H9 (cell line): ENCODE results near the gene PDZD8. TPM values are rescaled to one million over a fixed set of nuclear protein-coding genes. Genes with fewer than 3 reads are reported as not detected.

Experiments used
- DNase-seq: peaks from one replicate; pipeline ENCODE4 v3.0.0-alpha.2; 2017
- H2AFZ ChIP-seq: one replicate; pipeline ENCODE4 v1.6.1; 2013; ENCODE audit warnings: mild to moderate bottlenecking, low read length, control low read depth, moderate library complexity
- H2AK5ac ChIP-seq: 2 replicates; pipeline ENCODE4 v1.6.1; 2013; ENCODE audit warnings: low read length, control low read depth, mixed read lengths; ENCODE audit not compliant: insufficient read length
- H2BK120ac ChIP-seq: one replicate; pipeline ENCODE4 v1.6.1; 2013; ENCODE audit warnings: low read depth, mild to moderate bottlenecking, low read length, control low read depth, inconsistent platforms; ENCODE audit not compliant: poor library complexity, severe bottlenecking
- H2BK12ac ChIP-seq: 2 replicates; pipeline ENCODE4 v1.6.1; 2013; ENCODE audit warnings: low read length, control low read depth, mixed read lengths, low read depth; ENCODE audit not compliant: insufficient read length
- H2BK15ac ChIP-seq: 2 replicates; pipeline ENCODE4 v1.6.1; 2013; ENCODE audit warnings: low read depth, low read length, control low read depth
- H2BK20ac ChIP-seq: one replicate; pipeline ENCODE4 v1.6.1; 2013; ENCODE audit warnings: low read depth, mild to moderate bottlenecking, low read length, control low read depth, inconsistent platforms; ENCODE audit not compliant: poor library complexity, severe bottlenecking
- H2BK5ac ChIP-seq: 2 replicates; pipeline ENCODE4 v1.6.1; 2013; ENCODE audit warnings: low read length, control low read depth, mixed read lengths; ENCODE audit not compliant: insufficient read length
- H3K14ac ChIP-seq: 2 replicates; pipeline ENCODE4 v1.6.1; 2013; ENCODE audit warnings: low read length, control low read depth; ENCODE audit not compliant: insufficient read depth
- H3K18ac ChIP-seq: 2 replicates; pipeline ENCODE4 v1.6.1; 2013; ENCODE audit warnings: low read depth, mild to moderate bottlenecking, mixed read lengths, low read length, control low read depth; ENCODE audit not compliant: insufficient read length
- H3K23ac ChIP-seq: 2 replicates; pipeline ENCODE4 v1.6.1; 2013; ENCODE audit warnings: low read length, control low read depth, mixed read lengths, low read depth; ENCODE audit not compliant: insufficient read length
- H3K23me2 ChIP-seq: 2 replicates; pipeline ENCODE4 v1.6.1; 2013; ENCODE audit warnings: low read depth, mild to moderate bottlenecking, mixed read lengths, low read length, control low read depth; ENCODE audit not compliant: insufficient read length, poor library complexity, severe bottlenecking
- H3K27ac ChIP-seq: 2 replicates; pipeline ENCODE4 v1.5.1; 2013; ENCODE audit warnings: low read length, control low read depth, mixed read lengths, low read depth; ENCODE audit not compliant: insufficient read length
- H3K27me3 ChIP-seq: 2 replicates; pipeline ENCODE4 v1.6.1; 2013; ENCODE audit warnings: low read length, control low read depth, inconsistent platforms; ENCODE audit not compliant: insufficient read depth
- H3K4ac ChIP-seq: 2 replicates; pipeline ENCODE4 v1.6.1; 2013; ENCODE audit warnings: low read depth, mild to moderate bottlenecking, control low read depth, inconsistent platforms, low read length, moderate library complexity
- H3K4me1 ChIP-seq: 2 replicates; pipeline ENCODE4 v1.6.1; 2013; ENCODE audit warnings: low read length, control low read depth, inconsistent platforms; ENCODE audit not compliant: insufficient read depth
- H3K4me2 ChIP-seq: 2 replicates; pipeline ENCODE4 v1.6.1; 2013; ENCODE audit warnings: low read length, control low read depth, mixed read lengths; ENCODE audit not compliant: insufficient read length, insufficient read depth
- H3K56ac ChIP-seq: 2 replicates; pipeline ENCODE4 v1.6.1; 2013; ENCODE audit warnings: low read depth, mild to moderate bottlenecking, mixed read lengths, low read length, control low read depth; ENCODE audit not compliant: insufficient read length
- H3K79me1 ChIP-seq: 2 replicates; pipeline ENCODE4 v1.6.1; 2013; ENCODE audit warnings: low read depth, mild to moderate bottlenecking, moderate library complexity, low read length, control low read depth, inconsistent platforms; ENCODE audit not compliant: insufficient read depth, poor library complexity, severe bottlenecking
- H3K79me2 ChIP-seq: 2 replicates; pipeline ENCODE4 v1.6.1; 2013; ENCODE audit warnings: low read length, control low read depth, inconsistent platforms; ENCODE audit not compliant: insufficient read depth
- H3K9ac ChIP-seq: 2 replicates; pipeline ENCODE4 v1.6.1; 2013; ENCODE audit warnings: low read length, control low read depth, mixed read lengths; ENCODE audit not compliant: insufficient read length; ENCODE audit errors: extremely low read depth
- H3K9me3 ChIP-seq: one replicate; pipeline ENCODE4 v1.6.1; 2013; ENCODE audit warnings: low read depth, low read length, inconsistent platforms; ENCODE audit not compliant: control insufficient read depth
- H3T11ph ChIP-seq: one replicate; pipeline ENCODE4 v1.6.1; 2013; ENCODE audit warnings: mild to moderate bottlenecking, low read length, control low read depth, inconsistent platforms
- H4K20me1 ChIP-seq: one replicate; pipeline ENCODE4 v1.6.1; 2013; ENCODE audit not compliant: control insufficient read depth, insufficient read length, insufficient read depth
- H4K5ac ChIP-seq: 2 replicates; pipeline ENCODE4 v1.6.1; 2013; ENCODE audit warnings: low read depth, mild to moderate bottlenecking, mixed read lengths, low read length, control low read depth; ENCODE audit not compliant: insufficient read length
- H4K8ac ChIP-seq: replicated peaks from 2 replicates; pipeline ENCODE4 v1.6.1; 2013; ENCODE audit warnings: low read length, control low read depth, mixed read lengths, low read depth; ENCODE audit not compliant: insufficient read length
- H4K91ac ChIP-seq: 2 replicates; pipeline ENCODE4 v1.6.1; 2013; ENCODE audit warnings: low read depth, mild to moderate bottlenecking, moderate library complexity, mixed read lengths, low read length, control low read depth; ENCODE audit not compliant: insufficient read length
- H3K27ac Mint-ChIP-seq, 3 experiments: 2 replicates in 2 of 3; 3 replicates in 1 of 3; pipeline ENCODE4 v1.8.0; 2020 to 2021; ENCODE audit warnings: mixed read lengths in 3 of 3, mild to moderate bottlenecking in 1 of 3, moderate library complexity in 1 of 3
- H3K27me3 Mint-ChIP-seq: 2 replicates; pipeline ENCODE4 v1.8.0; 2021; ENCODE audit warnings: low read depth, mild to moderate bottlenecking, moderate library complexity, mixed read lengths
- H3K36me3 Mint-ChIP-seq, 3 experiments: 2 replicates in 2 of 3; 3 replicates in 1 of 3; pipeline ENCODE4 v1.8.0; 2020 to 2021; ENCODE audit warnings: low read depth in 3 of 3, mixed read lengths in 3 of 3; ENCODE audit not compliant: insufficient read depth in 1 of 3
- H3K4me1 Mint-ChIP-seq, 2 experiments: 2 replicates each; pipeline ENCODE4 v1.8.0; 2020; ENCODE audit warnings: mixed read lengths in 2 of 2
- H3K4me3 Mint-ChIP-seq, 2 experiments: 2 replicates in 1 of 2; 3 replicates in 1 of 2; pipeline ENCODE4 v1.8.0; 2020 to 2021; ENCODE audit warnings: mild to moderate bottlenecking in 2 of 2, mixed read lengths in 2 of 2, moderate library complexity in 1 of 2
- H3K9me3 Mint-ChIP-seq, 2 experiments: 2 replicates in 1 of 2; 3 replicates in 1 of 2; pipeline ENCODE4 v1.8.0; 2020; ENCODE audit warnings: mild to moderate bottlenecking in 2 of 2, mixed read lengths in 2 of 2, moderate library complexity in 1 of 2
- CTCF ChIP-seq: fragments of 200-600 bp; sonication (generic); conservative IDR thresholded peaks from 3 replicates; pipeline ENCODE4 v1.8.0; 2021; ENCODE audit warnings: antibody characterized with exemption, mild to moderate bottlenecking
- total RNA-seq: library from RNA; stranded (reverse); gene quantifications from 2 replicates; pipeline ENCODE4 v1.2.1, GENCODE V29; 2021

PDZD8 gene
- total RNA-seq, 1 experiment from 2014 or later: 38.2 TPM

- no peak overlapping the region for H3T11ph ChIP-seq
- H2BK12ac ChIP-seq: no peak overlapping the region
- no peak overlapping the region for H2BK120ac ChIP-seq
Observed at GRCh38 chr10:117299435-117299834, 75.8 kb downstream of the PDZD8 start.

More at GRCh38 chr10:117299435-117299834, 75.8 kb downstream of the PDZD8 start:
- Histone ChIP-seq H3K79me1 (no peaks in the 10 kb centered on the region), H4K20me1 (no peaks in the 10 kb centered on the region), H3K23me2 (no peaks in the 10 kb centered on the region), H3K14ac (no peak overlapping the region), H2AK5ac (no peak overlapping the region), H3K4me1 (no peaks in the 10 kb centered on the region), H4K91ac (no peak overlapping the region), H2BK15ac (no peak overlapping the region), H3K27ac (no peak overlapping the region), H2AFZ (no peak overlapping the region), H3K4ac (no peak overlapping the region), H3K9ac (no peak overlapping the region), H4K5ac (no peak overlapping the region), H4K8ac (no peak overlapping the region), H3K27me3 (no peaks in the 10 kb centered on the region), H2BK20ac (no peak overlapping the region), H3K9me3 (no peaks in the 10 kb centered on the region), H2BK5ac (no peak overlapping the region), H3K56ac (no peak overlapping the region), H3K23ac (no peak overlapping the region), H3K79me2 (0 out of 2 replicates have a peak, but pooled peaks cover 1% of the 10 kb centered on the region), H3K18ac (no peak overlapping the region), H3K4me2 (no peak overlapping the region)
- Mint-ChIP-seq H3K36me3 (peaks cover 20 to 23% (median 23%) of the 10 kb centered on the region in 3 experiments), H3K27ac (no peak overlapping the region), H3K4me1 (peaks cover 0 to 8% of the 10 kb centered on the region in 2 experiments; a peak in 3 of 4 replicates), H3K9me3 (peaks cover 10 to 17% of the 10 kb centered on the region in 2 experiments), H3K4me3 (no peak overlapping the region), H3K27me3 (no peaks in the 10 kb centered on the region)
- no peak for DNase-seq
- TF ChIP-seq CTCF: no peak
